SK-N-SH treated with all-trans-retinoic acid at 6 μM for 48 hours (cell line): ENCODE measurements around the gene NFU1.

Experiments
- ATAC-seq: fragments of 200-7000 bp; cut with Tn5 transposase; 3 replicates; pipeline ENCODE4 v1.9.1; 2020; ENCODE audit warnings: mild to moderate bottlenecking, moderate library complexity
- ARNTL ChIP-seq: fragments of 450-650 bp; formaldehyde crosslinking; IDR thresholded peaks from 2 replicates; pipeline ENCODE4 v1.5.0; 2020; ENCODE audit warnings: low read depth, mild to moderate bottlenecking, moderate library complexity, borderline replicate concordance
- CSDC2 ChIP-seq: fragments of 250-450 bp; sonication (Bioruptor Pico); IDR thresholded peaks from 2 replicates; pipeline ENCODE4 v1.5.0; 2020; ENCODE audit warnings: mild to moderate bottlenecking, moderate library complexity
- ESRRG ChIP-seq: fragments of 250-450 bp; sonication (Bioruptor Pico); IDR thresholded peaks from 2 replicates; pipeline ENCODE4 v1.6.1; 2021; ENCODE audit warnings: mild to moderate bottlenecking
- ISL1 ChIP-seq: fragments of 250-450 bp; sonication (Bioruptor Pico); IDR thresholded peaks from 2 replicates; pipeline ENCODE4 v2.1.2; 2022; ENCODE audit warnings: mild to moderate bottlenecking, moderate library complexity
- OSR1 ChIP-seq: fragments of 250-450 bp; sonication (Bioruptor Pico); IDR thresholded peaks from 2 replicates; pipeline ENCODE4 v1.8.0; 2022; ENCODE audit warnings: moderate library complexity, mild to moderate bottlenecking, inconsistent platforms
- POU6F1 ChIP-seq: fragments of 250-450 bp; sonication (Bioruptor Pico); IDR thresholded peaks from 2 replicates; pipeline ENCODE4 v1.8.0; 2021; ENCODE audit warnings: low read depth, mild to moderate bottlenecking, moderate library complexity, borderline replicate concordance
- PPARA ChIP-seq: fragments of 250-450 bp; sonication (Bioruptor Pico); IDR thresholded peaks from 2 replicates; pipeline ENCODE4 v1.5.0; 2020; ENCODE audit warnings: mild to moderate bottlenecking, borderline replicate concordance
- RARB ChIP-seq: fragments of 250-450 bp; sonication (Bioruptor Pico); IDR thresholded peaks from 2 replicates; pipeline ENCODE4 v1.8.0; 2021; ENCODE audit warnings: mild to moderate bottlenecking, moderate library complexity
- SNAI2 ChIP-seq: fragments of 250-450 bp; sonication (Bioruptor Pico); IDR thresholded peaks from 2 replicates; pipeline ENCODE4 v1.5.0; 2020; ENCODE audit warnings: mild to moderate bottlenecking, moderate library complexity
- TOX ChIP-seq: fragments of 250-450 bp; sonication (Bioruptor Pico); IDR thresholded peaks from 2 replicates; pipeline ENCODE4 v1.8.0; 2021; ENCODE audit warnings: mild to moderate bottlenecking, moderate library complexity, borderline replicate concordance
- ZC3H10 ChIP-seq: fragments of 250-450 bp; sonication (Bioruptor Pico); IDR thresholded peaks from 2 replicates; pipeline ENCODE4 v1.5.1; 2021; ENCODE audit warnings: mild to moderate bottlenecking, moderate library complexity
- ZFP30 ChIP-seq: fragments of 450-650 bp; formaldehyde crosslinking; IDR thresholded peaks from 2 replicates; pipeline ENCODE4 v1.5.0; 2022; ENCODE audit warnings: mild to moderate bottlenecking, moderate library complexity
- ZNF565 ChIP-seq: fragments of 450-650 bp; formaldehyde crosslinking; conservative IDR thresholded peaks from 2 replicates; pipeline ENCODE4 v1.5.0; 2020; ENCODE audit warnings: low read depth, mild to moderate bottlenecking, moderate library complexity
- ZNF70 ChIP-seq: fragments of 450-650 bp; formaldehyde crosslinking; IDR thresholded peaks from 2 replicates; pipeline ENCODE4 v1.5.0; 2020; ENCODE audit warnings: mild to moderate bottlenecking, moderate library complexity
- ZNF8 ChIP-seq: fragments of 450-650 bp; formaldehyde crosslinking; IDR thresholded peaks from 2 replicates; pipeline ENCODE4 v1.5.0; 2020; ENCODE audit warnings: mild to moderate bottlenecking, moderate library complexity
- TF ChIP-seq, protein P1 (sequence below): fragments of 250-450 bp; sonication (Bioruptor Pico); IDR thresholded peaks from 2 replicates; pipeline ENCODE4 v1.8.0; 2020; ENCODE audit warnings: mild to moderate bottlenecking, moderate library complexity, borderline replicate concordance
- TF ChIP-seq, protein P2 (sequence below): fragments of 250-450 bp; sonication (Bioruptor Pico); IDR thresholded peaks from 2 replicates; pipeline ENCODE4 v1.5.1; 2021; ENCODE audit warnings: mild to moderate bottlenecking, moderate library complexity
- TF ChIP-seq, protein P3 (sequence below): fragments of 250-450 bp; sonication (Bioruptor Pico); IDR thresholded peaks from 2 replicates; pipeline ENCODE4 v1.5.1; 2020; ENCODE audit warnings: low read depth, mild to moderate bottlenecking, moderate library complexity
- TF ChIP-seq, protein P4 (sequence below): fragments of 250-450 bp; sonication (Bioruptor Pico); IDR thresholded peaks from 2 replicates; pipeline ENCODE4 v1.5.0; 2020; ENCODE audit warnings: mild to moderate bottlenecking, moderate library complexity

The NFU1 gene

DNA sequence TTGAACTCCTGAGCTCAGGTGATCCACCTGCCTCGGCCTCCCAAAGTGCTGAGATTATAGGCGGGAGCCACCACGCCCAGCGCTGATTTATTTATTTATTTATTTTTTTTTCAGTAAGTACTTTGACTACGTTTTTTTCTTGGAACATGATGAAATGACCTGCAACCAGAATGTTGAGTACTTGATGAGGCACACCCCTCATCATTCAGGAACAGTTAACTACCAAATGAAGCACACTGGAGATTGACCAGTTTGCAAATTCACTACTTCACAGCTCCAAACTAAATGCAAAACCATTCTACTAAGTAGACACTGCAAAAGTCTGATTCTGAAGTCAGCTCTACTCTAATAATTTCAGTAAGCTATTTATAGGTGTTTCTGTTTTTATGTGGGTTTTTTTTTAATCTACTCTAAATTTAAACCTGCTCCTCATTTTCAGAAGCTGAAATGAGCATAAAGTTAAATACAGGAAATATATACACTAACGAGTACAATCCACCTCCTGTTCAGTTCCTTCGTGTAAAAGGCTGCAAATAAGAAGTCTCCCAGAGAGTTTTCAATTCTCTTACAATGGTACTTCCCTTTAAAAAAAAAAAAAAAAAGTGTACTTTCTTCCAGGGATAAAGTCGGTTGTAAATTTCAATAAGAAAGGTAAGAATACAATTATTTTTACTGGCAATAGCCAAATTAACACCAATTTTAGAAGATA, 51.6 kb downstream of the NFU1 start:
- no peak for ATAC-seq
- TF ChIP-seq POU6F1 (CRISPR knock-in tag) (no peak), ZNF8 (CRISPR knock-in tag) (no peak)

GRCh38 chr2:69384618-69385081, 52.6 kb downstream of the NFU1 start:
- TF ChIP-seq ZNF8 (CRISPR knock-in tag), result no peak
- TF ChIP-seq, protein P1, sequence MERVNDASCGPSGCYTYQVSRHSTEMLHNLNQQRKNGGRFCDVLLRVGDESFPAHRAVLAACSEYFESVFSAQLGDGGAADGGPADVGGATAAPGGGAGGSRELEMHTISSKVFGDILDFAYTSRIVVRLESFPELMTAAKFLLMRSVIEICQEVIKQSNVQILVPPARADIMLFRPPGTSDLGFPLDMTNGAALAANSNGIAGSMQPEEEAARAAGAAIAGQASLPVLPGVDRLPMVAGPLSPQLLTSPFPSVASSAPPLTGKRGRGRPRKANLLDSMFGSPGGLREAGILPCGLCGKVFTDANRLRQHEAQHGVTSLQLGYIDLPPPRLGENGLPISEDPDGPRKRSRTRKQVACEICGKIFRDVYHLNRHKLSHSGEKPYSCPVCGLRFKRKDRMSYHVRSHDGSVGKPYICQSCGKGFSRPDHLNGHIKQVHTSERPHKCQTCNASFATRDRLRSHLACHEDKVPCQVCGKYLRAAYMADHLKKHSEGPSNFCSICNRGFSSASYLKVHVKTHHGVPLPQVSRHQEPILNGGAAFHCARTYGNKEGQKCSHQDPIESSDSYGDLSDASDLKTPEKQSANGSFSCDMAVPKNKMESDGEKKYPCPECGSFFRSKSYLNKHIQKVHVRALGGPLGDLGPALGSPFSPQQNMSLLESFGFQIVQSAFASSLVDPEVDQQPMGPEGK (CRISPR knock-in tag), result no peak
- TF ChIP-seq, protein P2, sequence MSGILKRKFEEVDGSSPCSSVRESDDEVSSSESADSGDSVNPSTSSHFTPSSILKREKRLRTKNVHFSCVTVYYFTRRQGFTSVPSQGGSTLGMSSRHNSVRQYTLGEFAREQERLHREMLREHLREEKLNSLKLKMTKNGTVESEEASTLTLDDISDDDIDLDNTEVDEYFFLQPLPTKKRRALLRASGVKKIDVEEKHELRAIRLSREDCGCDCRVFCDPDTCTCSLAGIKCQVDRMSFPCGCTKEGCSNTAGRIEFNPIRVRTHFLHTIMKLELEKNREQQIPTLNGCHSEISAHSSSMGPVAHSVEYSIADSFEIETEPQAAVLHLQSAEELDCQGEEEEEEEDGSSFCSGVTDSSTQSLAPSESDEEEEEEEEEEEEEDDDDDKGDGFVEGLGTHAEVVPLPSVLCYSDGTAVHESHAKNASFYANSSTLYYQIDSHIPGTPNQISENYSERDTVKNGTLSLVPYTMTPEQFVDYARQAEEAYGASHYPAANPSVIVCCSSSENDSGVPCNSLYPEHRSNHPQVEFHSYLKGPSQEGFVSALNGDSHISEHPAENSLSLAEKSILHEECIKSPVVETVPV, result no peak
- no peak for TF ChIP-seq OSR1 (CRISPR knock-in tag)
- no peak for TF ChIP-seq ZNF70
- TF ChIP-seq ISL1, result no peak
- no peak for TF ChIP-seq RARB (CRISPR knock-in tag)
- no peak for TF ChIP-seq POU6F1 (CRISPR knock-in tag)
- TF ChIP-seq ZFP30 (CRISPR knock-in tag), result no peak
- TF ChIP-seq PPARA (CRISPR knock-in tag), result no peak
- TF ChIP-seq ZNF565 (CRISPR knock-in tag), result no peak
- TF ChIP-seq CSDC2 (CRISPR knock-in tag), result no peak
- TF ChIP-seq, protein P3, sequence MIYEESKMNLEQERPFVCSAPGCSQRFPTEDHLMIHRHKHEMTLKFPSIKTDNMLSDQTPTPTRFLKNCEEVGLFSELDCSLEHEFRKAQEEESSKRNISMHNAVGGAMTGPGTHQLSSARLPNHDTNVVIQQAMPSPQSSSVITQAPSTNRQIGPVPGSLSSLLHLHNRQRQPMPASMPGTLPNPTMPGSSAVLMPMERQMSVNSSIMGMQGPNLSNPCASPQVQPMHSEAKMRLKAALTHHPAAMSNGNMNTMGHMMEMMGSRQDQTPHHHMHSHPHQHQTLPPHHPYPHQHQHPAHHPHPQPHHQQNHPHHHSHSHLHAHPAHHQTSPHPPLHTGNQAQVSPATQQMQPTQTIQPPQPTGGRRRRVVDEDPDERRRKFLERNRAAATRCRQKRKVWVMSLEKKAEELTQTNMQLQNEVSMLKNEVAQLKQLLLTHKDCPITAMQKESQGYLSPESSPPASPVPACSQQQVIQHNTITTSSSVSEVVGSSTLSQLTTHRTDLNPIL, result no peak
- TF ChIP-seq TOX (CRISPR knock-in tag), result no peak
- TF ChIP-seq ESRRG (CRISPR knock-in tag), result no peak
- TF ChIP-seq ZC3H10 (CRISPR knock-in tag), result no peak
- TF ChIP-seq SNAI2 (CRISPR knock-in tag), result no peak
- TF ChIP-seq, protein P4, sequence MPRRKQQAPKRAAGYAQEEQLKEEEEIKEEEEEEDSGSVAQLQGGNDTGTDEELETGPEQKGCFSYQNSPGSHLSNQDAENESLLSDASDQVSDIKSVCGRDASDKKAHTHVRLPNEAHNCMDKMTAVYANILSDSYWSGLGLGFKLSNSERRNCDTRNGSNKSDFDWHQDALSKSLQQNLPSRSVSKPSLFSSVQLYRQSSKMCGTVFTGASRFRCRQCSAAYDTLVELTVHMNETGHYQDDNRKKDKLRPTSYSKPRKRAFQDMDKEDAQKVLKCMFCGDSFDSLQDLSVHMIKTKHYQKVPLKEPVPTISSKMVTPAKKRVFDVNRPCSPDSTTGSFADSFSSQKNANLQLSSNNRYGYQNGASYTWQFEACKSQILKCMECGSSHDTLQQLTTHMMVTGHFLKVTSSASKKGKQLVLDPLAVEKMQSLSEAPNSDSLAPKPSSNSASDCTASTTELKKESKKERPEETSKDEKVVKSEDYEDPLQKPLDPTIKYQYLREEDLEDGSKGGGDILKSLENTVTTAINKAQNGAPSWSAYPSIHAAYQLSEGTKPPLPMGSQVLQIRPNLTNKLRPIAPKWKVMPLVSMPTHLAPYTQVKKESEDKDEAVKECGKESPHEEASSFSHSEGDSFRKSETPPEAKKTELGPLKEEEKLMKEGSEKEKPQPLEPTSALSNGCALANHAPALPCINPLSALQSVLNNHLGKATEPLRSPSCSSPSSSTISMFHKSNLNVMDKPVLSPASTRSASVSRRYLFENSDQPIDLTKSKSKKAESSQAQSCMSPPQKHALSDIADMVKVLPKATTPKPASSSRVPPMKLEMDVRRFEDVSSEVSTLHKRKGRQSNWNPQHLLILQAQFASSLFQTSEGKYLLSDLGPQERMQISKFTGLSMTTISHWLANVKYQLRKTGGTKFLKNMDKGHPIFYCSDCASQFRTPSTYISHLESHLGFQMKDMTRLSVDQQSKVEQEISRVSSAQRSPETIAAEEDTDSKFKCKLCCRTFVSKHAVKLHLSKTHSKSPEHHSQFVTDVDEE (CRISPR knock-in tag), result no peak
- TF ChIP-seq ARNTL (CRISPR knock-in tag), result no peak
- TF ChIP-seq, all 23 proteins: peak for 0
- ATAC-seq, result no peak
